Astrocyte (in vitro differentiated cells and primary cell): ENCODE results near the gene BRD4. TPM values are rescaled to one million over a fixed set of nuclear protein-coding genes. Genes with fewer than 3 reads are reported as not detected.
A peak's percentile ranks its signal among the peaks of the same experiment; 100 is the strongest.

Experiments used
- DNase-seq: peaks from one replicate; pipeline ENCODE4 v3.0.0-alpha.2; 2010; ENCODE audit warnings: low read depth
- FAIRE-seq: peaks from 2 replicates; lab custom pipeline; 2011; peaks lifted over from hg19 to GRCh38; lab: Jason Lieb, UNC
- H2AFZ ChIP-seq: 2 replicates; pipeline ENCODE4 v1.6.0; 2012; ENCODE audit warnings: low read depth, low read length, inconsistent platforms
- H3K27ac ChIP-seq: 2 replicates; pipeline ENCODE4 v1.5.1; 2011; ENCODE audit warnings: low read depth, low read length, inconsistent platforms
- H3K27me3 ChIP-seq: 2 replicates; pipeline ENCODE4 v1.6.0; 2011; ENCODE audit warnings: low read length, inconsistent platforms; ENCODE audit not compliant: insufficient read depth
- H3K36me3 ChIP-seq: 2 replicates; pipeline ENCODE4 v1.5.1; 2011; ENCODE audit warnings: low read length, inconsistent platforms; ENCODE audit not compliant: insufficient read depth
- H3K4me1 ChIP-seq: 2 replicates; pipeline ENCODE4 v1.5.1; 2011; ENCODE audit warnings: low read length, inconsistent platforms; ENCODE audit not compliant: insufficient read depth
- H3K4me2 ChIP-seq: 2 replicates; pipeline ENCODE4 v1.6.0; 2012; ENCODE audit warnings: low read length, inconsistent platforms
- H3K4me3 ChIP-seq: 2 replicates; pipeline ENCODE4 v1.5.1; 2011; ENCODE audit warnings: low read depth, mild to moderate bottlenecking, low read length, inconsistent platforms; ENCODE audit not compliant: insufficient read depth
- H3K79me2 ChIP-seq: 2 replicates; pipeline ENCODE4 v1.6.0; 2012; ENCODE audit warnings: mild to moderate bottlenecking, low read length, inconsistent platforms; ENCODE audit not compliant: insufficient read depth
- H3K9ac ChIP-seq: 2 replicates; pipeline ENCODE4 v1.6.0; 2012; ENCODE audit warnings: mild to moderate bottlenecking, low read length, inconsistent platforms
- H3K9me3 ChIP-seq: 2 replicates; pipeline ENCODE4 v1.5.1; 2012; ENCODE audit warnings: low read depth, mild to moderate bottlenecking, low read length, inconsistent platforms; ENCODE audit not compliant: insufficient read depth
- H4K20me1 ChIP-seq: 2 replicates; pipeline ENCODE4 v1.6.0; 2012; ENCODE audit warnings: low read length, inconsistent platforms; ENCODE audit not compliant: insufficient read depth
- H3K27ac Mint-ChIP-seq: one replicate; pipeline ENCODE4 v1.8.0; 2021; ENCODE audit warnings: mild to moderate bottlenecking, mixed read lengths; ENCODE audit not compliant: unreplicated experiment
- H3K27me3 Mint-ChIP-seq: one replicate; pipeline ENCODE4 v1.8.0; 2021; ENCODE audit warnings: low read depth, mixed read lengths; ENCODE audit not compliant: unreplicated experiment
- H3K36me3 Mint-ChIP-seq: one replicate; pipeline ENCODE4 v1.8.0; 2021; ENCODE audit warnings: low read depth, mixed read lengths; ENCODE audit not compliant: unreplicated experiment
- H3K4me1 Mint-ChIP-seq: one replicate; pipeline ENCODE4 v1.8.0; 2021; ENCODE audit warnings: low read depth, mixed read lengths; ENCODE audit not compliant: unreplicated experiment
- H3K4me3 Mint-ChIP-seq: one replicate; pipeline ENCODE4 v1.8.0; 2021; ENCODE audit warnings: mild to moderate bottlenecking, moderate library complexity, mixed read lengths; ENCODE audit not compliant: unreplicated experiment
- H3K9me3 Mint-ChIP-seq: one replicate; pipeline ENCODE4 v1.8.0; 2021; ENCODE audit warnings: mild to moderate bottlenecking, mixed read lengths; ENCODE audit not compliant: unreplicated experiment
- EZH2 ChIP-seq: IDR thresholded peaks from 2 replicates; pipeline ENCODE4 v1.6.1; 2012; ENCODE audit warnings: mild to moderate bottlenecking, low read length, inconsistent platforms; ENCODE audit not compliant: insufficient read depth
- total RNA-seq: library from RNA; stranded (reverse); gene quantifications from 2 replicates; pipeline ENCODE4 v1.2.1, GENCODE V29; 2021
- TF ChIP-seq, protein P1 (sequence below): IDR thresholded peaks from 2 replicates; pipeline ENCODE4 v1.5.1; 2011; ENCODE audit warnings: low read depth, mild to moderate bottlenecking, inconsistent platforms, low read length, moderate library complexity; ENCODE audit not compliant: insufficient read depth

The BRD4 gene
- total RNA-seq, 1 donor from 2014 or later: 128 TPM

DNA sequence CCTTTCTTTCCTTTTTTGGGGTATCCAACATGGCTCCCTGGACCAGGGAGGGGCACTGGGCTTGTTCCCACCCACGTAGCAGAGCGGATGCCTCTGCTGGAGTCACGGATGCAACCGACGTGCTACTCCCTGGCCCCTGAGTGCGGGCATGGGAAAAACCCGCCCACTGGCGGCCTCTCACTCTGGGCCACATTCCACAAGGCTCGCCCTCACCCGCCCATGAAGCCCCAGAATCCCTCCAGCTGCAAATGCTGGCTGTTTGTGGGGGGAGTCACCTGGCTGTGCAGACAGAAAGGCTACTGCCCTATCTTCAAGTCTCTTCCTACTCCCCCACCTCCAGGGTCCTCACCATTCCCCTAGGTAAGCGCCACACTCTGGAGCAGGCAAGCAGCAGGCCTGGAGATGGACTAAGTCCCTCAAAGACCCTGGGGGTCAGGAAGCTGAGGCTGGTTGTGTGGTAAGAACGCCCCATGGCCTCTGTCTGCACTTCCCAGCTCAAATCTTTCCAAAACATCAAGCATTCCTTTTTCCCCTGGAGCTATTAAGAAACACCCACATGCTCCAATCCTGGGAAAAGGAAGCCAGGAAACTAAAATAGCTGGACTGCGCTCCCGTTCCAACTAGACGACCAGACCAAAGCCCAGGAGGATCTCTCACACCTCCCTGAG, 82.2 kb downstream of the BRD4 start:
- FAIRE-seq: peak; percentile 89
- Mint-ChIP-seq H3K4me1 (peaks cover 54% of the 10 kb centered on the region), H3K27ac (peak overlapping the region; percentile 94), H3K36me3 (peaks cover 10% of the 10 kb centered on the region), H3K27me3 (no peaks in the 10 kb centered on the region), H3K4me3 (no peak overlapping the region), H3K9me3 (no peaks in the 10 kb centered on the region)
- DNase-seq: peak; percentile 88
- Histone ChIP-seq H3K9me3 (no peaks in the 10 kb centered on the region), H4K20me1 (peaks cover 89% of the 10 kb centered on the region), H3K79me2 (peaks cover 75% of the 10 kb centered on the region), H3K27ac (peak overlapping the region; percentile 99), H3K27me3 (no peaks in the 10 kb centered on the region), H3K4me2 (peak overlapping the region; percentile 84), H3K4me1 (peaks cover 59% of the 10 kb centered on the region), H3K9ac (peak overlapping the region; percentile 89), H3K36me3 (peaks cover 21% of the 10 kb centered on the region), H3K4me3 (peak overlapping the region; percentile 35), H2AFZ (no peak overlapping the region)
- no peak for TF ChIP-seq EZH2
- TF ChIP-seq, protein P1, sequence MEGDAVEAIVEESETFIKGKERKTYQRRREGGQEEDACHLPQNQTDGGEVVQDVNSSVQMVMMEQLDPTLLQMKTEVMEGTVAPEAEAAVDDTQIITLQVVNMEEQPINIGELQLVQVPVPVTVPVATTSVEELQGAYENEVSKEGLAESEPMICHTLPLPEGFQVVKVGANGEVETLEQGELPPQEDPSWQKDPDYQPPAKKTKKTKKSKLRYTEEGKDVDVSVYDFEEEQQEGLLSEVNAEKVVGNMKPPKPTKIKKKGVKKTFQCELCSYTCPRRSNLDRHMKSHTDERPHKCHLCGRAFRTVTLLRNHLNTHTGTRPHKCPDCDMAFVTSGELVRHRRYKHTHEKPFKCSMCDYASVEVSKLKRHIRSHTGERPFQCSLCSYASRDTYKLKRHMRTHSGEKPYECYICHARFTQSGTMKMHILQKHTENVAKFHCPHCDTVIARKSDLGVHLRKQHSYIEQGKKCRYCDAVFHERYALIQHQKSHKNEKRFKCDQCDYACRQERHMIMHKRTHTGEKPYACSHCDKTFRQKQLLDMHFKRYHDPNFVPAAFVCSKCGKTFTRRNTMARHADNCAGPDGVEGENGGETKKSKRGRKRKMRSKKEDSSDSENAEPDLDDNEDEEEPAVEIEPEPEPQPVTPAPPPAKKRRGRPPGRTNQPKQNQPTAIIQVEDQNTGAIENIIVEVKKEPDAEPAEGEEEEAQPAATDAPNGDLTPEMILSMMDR: no peak

DNA sequence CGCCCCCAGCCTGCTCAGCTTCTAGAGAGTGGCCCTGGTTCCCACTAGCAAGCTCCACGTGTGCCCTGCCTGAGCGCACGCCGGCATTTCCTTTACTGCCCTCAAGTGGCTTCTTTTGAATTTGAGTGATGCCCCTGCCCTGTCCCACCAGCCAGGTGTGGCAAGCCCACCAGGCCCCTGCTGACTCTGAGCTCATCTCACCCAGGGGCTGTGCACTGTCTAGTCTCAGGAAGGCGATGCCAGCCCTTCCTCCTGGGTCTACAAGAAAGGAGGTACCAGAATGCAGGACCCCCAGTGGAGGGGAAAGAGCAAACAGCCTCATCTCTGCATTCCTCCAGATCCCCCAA, 82.8 kb downstream of the BRD4 start:
- TF ChIP-seq EZH2: no peak
- TF ChIP-seq, protein P1: no peak
- Histone ChIP-seq H3K4me1 (peaks cover 59% of the 10 kb centered on the region), H4K20me1 (peaks cover 89% of the 10 kb centered on the region), H2AFZ (no peak overlapping the region), H3K4me2 (peak overlapping the region; percentile 84), H3K36me3 (peaks cover 16% of the 10 kb centered on the region), H3K9me3 (no peaks in the 10 kb centered on the region), H3K4me3 (peak overlapping the region; percentile 31), H3K27ac (peak overlapping the region; percentile 99), H3K9ac (peak overlapping the region; percentile 89), H3K79me2 (peaks cover 75% of the 10 kb centered on the region), H3K27me3 (no peaks in the 10 kb centered on the region)
- Mint-ChIP-seq H3K4me1 (peaks cover 60% of the 10 kb centered on the region), H3K27ac (peak overlapping the region; percentile 94), H3K9me3 (no peaks in the 10 kb centered on the region), H3K4me3 (peak overlapping the region; percentile 34), H3K36me3 (peaks cover 13% of the 10 kb centered on the region), H3K27me3 (no peaks in the 10 kb centered on the region)
- DNase-seq (no peak), FAIRE-seq (no peak)
